ENCODE results near the gene EXD3. TPM values are rescaled to one million over a fixed set of nuclear protein-coding genes. Genes with fewer than 3 reads are reported as not detected.

The EXD3 gene
- total RNA-seq, 1 donor from 2014 or later = 11.3 TPM

DNA sequence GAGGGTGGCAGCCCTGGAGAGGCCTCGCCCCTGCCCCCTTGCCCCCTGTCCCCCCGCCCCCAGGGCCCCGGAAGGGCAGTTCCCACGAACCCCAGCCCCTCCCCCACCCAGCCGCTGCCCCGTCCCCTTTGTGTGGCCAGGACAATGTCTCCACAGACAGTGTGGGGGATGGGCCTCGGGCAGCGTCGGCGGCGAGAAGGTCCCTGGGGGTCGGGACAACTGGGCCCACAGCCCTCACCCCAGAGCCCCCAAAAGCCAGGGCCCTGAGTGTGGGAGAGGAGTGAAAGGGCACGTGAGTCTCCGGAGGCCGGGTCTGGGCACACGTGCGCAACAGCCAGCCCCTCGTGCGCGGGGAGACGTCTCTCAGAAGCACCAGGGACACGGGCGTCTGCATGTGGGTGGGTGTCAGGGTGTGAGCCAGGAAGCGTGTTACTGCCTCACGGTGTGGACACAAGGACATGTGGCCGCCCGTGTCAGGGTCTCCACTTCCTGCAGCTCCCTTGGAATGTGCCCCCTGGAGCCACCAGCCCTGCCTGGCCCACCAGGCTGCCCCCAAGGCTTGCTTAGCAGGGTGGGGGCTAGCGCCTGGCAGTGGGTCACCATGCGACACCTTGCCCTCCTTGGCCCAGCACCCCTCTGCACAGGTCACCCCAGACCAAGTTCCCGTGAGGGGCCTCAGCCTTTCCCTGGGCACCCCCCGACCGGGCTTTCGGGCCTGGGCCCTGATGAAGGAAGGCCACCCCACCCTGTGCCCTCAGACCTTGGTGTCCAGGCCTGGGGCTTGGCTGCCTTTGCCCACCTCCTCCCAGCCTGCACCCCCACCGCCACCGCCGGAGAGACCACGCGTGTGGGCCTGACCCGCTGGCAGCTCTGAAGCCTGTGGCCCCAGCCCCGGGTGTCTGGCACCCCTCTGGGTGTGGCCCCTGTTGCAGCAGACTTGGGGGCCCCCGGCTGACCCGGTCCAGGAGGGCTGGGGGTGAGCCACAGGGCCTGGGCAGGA is 108.1 kb downstream of the EXD3 start:
- no peak for DNase-seq (ENCODE audit: low spot score)
- intact Hi-C loops (cut with DNase I) = no loop called here

DNA sequence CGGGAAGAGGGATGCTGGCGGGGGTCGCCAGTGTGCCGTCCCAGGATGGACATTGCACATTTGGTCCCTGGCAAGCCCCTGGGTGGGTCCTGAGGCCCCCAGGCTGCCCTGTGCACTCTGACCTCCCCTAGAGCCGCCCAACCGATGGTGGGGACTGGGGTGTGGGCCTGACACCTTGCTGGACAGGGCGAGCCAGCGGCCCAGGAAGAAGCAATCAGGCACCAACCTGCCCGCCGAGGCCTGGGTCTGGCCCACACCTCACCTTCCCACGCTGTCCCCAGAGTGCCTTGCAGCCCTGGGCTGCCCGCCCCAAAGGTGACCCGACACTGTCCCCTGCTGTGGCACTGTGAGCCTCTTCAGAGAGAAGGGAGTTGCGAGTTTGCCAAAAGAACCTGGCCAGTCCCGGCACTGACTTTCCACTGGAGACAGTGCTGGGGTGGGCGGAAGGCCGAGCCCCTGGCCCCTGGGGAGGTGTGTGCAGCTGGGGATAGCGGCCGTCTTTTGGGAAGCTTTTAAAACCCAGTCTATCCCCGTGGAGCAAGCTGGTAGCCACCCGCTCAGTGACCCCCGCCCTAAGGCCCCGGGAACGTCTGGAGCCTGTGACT is 108.9 kb downstream of the EXD3 start:
- intact Hi-C loops (cut with DNase I) = no loop called here
- DNase-seq (ENCODE audit: low spot score) = no peak

DNA sequence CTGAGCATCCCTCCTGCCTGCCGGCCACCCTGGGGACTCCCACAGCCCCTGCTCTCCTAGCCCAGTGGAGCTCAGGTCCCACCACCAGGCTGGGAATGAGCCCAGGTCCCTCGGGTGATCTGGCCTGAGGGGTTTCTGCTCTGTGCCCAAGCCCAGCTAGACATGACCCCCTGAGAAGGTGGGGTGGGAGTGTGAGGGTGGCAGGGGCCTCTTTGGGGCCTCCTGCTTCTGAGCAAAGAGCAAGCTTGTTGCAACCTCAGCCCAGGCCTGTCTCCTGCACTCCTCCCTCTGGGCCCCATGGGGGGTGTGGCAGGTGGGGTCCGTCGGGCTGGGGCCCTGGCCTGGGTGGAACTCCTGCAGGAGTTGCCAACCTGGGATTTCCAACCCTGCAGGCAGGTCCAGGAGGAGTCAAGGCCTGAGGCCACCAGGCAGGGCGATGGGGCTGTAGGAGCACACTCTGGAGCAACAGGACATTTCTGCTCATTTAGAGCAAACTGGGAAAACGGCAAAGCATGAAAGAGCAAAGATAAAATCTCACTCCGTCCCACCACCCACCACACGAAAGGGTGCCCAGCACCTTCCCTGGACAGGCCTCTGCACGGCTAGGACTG is 109.5 kb downstream of the EXD3 start:
- DNase-seq (ENCODE audit: low spot score) = no peak
- intact Hi-C loops (cut with DNase I) = no loop called here

DNA sequence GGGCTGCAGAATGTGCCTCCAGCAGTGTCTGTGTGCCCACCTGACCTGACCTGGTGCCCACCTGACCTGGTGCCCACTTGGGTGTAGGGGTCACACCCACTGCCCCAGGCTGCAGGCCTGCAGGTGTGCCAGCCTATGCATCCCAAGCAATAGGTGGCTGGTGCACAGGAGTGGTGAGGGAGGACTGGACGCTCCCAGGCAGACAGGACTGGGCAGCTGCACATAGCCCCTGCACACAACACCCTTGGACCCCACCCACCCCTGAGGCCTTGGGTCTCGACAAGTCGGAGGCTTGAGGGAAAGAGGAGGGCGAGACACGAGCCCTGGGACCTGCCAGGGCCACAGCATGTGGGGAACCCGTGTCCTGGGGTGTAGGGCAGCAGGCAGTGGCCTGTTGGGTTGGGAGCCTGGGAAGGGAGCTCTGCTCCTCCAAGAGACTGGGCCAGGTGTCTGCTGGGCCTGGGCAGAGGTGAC is 110.1 kb downstream of the EXD3 start:
- DNase-seq (ENCODE audit: low spot score) = peak; percentile 73
- intact Hi-C loops (cut with DNase I) = no loop called here

DNA sequence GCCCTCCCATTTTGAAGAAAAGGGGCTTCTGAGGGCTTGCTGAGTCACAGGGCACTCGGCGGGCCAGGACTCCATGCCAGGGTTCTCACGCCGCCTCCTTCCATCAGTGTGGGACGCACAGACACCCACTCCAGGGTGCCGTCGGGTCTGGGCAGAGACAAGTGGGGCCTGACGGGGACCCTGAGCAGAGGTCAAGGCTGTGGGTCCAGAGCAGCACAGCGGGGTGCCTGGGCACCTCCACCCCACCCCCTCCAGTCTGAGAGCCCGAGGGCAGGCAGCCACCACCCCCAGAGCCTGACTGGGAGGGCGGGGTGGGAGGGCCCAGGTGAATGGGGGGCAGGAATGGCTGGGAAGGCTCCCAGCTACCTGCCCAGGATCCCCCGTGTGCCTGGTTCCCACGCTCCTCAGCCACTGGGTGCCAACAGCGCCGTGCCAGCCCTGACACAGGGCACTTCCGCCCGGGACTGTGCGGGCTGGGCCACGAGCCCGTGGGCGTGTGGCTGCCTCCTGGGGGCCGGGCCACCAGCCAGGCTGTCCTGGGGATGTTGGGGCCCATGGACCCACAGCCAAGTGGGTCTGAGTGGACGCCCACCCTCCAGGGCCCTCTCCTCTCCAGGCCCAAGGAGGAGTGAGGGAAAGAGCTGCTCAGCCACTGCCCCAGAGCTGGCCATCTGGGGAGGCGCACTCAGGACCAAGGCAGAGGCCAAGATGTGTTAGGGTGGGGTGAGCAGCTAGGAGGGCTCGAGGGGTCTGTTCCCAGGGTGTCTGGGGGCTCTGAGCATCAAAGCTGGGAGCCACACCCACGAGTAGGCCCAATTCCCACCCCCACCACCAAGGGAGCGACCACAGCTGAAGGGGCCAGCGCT is 110.7 kb downstream of the EXD3 start:
- intact Hi-C loops (cut with DNase I) = no loop called here
- DNase-seq (ENCODE audit: low spot score) = peak; percentile 22

DNA sequence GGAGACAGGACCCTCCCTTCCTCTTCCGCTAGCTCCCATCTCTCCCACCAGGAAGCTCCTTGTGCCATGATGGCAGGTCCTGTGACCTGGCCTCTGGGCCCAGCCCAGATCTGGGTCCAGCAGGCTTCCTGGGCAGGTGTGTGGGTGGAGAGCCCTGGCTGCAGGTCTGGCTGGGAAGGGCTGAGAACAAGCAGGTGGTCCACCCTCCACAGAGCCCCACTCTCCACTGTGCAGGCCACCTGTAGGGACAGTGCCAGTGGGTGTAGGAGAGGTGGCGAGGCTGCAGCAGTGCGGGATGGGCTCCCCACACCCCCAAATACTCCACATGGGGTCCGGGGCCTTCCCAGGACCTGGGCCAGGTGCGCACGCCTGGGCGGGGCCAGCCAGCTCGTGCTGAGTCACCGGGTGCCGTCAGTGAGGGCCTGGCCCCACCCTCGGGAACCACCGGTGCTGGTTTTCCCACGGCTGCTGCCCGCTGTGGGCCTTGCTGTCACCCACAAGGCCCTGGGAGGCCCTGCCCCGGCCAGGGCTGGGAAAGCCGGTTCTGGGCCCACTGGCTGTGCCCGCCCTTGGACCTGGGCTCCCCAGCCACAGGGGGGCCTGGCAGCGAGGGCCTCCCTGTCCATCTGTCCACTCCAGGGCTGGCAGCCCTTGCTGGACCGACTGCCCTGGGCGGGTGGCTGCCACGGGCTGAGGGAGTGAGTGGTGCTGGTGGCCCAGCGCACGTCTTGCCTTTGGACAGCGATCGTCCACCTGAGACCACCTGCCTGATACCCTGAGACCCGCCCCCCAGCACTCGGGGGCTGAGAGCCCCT is 111.6 kb downstream of the EXD3 start:
- DNase-seq (ENCODE audit: low spot score) = no peak
- intact Hi-C loops (cut with DNase I) = no loop called here

DNA sequence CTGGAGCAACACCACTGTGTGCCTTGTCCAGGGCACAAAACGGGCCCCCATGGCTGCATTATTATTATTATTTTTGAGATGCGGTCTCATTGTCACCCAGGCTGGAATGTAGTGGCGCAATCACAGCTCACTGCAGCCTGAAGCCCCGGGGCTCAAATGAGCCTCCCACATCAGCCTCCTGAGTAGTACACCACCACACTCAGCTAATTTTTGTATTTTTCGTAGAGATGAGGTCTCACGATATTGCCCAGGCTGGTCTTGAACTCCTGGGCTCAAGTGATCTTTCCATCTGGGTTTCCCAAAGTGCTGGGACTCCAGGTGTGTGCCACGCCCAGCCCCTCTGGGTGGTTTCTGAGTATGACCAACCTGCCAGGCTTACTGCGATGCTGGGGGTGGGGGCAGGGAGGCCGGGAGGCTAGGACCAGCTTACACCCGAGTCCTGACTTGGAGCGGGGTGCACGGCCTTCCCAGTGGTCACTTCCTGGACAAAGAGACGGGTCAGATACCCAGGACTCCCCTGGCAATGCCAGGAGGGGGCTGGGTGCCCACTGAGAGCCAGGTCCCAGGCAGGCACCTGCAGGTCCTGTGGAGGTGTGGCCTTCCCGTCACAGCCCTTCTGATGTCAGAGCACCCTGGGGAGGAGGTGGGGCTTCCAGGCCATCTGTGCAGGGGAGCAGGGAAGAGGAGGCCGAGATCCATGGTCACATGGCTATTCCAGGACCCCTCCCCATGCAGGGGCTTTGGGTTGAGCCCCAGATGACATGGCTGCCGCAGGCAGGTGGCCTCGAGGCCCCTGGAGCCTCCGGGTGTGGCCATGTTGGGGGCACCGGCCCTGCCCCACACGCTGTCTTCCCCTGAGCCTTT is 112.5 kb downstream of the EXD3 start:
- DNase-seq (ENCODE audit: low spot score) = no peak
- intact Hi-C loops (cut with DNase I) = no loop called here

DNA sequence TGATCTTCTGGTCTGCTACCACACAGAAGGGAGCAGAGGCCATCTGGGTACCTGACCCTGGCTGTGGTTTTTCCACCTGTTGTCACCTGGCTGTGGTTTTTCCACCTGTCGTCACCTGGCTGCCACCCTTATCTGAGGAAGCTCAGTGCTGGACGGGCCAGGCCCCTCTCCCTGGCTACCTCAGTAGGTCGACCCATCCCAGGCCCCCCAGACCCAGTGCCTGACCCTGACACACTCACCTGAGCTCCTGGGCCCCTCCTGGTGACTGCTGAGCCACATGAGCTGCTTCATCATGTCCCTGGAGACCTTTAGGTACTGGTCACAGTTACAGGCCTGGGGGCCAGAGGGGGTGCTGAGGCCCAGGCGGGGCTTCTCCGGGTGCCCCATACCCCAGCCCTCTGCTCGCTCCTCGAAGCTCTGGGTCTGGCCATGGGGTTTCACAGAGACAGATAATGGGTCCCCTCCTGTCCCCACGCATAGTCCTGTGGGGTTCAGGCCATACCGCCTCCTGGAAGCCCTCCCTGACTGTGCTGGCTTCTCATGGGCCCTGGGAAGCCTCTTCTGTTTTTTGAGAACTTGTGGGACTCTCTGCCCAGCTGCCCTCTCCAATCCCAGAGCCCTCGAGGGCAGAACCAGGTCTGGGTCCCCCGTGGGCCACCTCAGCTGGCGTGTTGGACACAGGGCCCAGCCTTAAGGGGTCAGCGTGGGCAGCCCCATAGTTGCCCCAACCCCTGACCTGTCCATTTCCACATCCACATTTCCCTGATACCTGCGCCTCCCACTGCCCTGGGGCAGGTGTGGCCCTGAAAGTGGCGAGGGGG is 113.4 kb downstream of the EXD3 start:
- DNase-seq (ENCODE audit: low spot score) = no peak
- intact Hi-C loops (cut with DNase I) = no loop called here

DNA sequence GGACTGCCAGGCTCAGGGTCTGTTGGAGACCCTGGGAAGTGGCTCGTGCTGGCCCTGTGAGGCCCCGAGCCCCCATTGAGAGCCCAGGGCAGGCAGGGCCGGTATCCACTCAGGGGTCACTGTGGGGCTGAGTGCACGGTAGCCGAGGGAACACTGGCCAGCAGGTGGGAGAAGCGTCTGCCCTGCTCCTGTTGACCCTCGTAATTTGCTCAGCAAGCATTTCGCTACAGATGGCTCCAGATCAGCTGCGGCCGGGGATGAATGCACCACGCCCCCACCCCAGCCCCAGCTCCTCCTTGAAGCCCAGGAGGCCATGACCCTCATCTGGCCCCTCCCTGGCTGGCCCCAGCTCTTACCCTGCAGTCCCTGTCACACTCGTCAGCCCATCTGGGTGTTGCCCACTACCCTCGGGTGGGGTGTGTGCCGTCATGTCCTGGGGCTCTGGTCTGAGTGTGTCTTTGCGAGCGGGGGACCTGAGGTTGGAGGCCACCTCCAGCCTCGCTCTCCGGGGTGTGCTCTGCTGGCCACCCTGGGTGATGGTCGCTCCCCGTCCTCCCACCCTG is 114.8 kb downstream of the EXD3 start:
- intact Hi-C loops (cut with DNase I) = no loop called here
- no peak for DNase-seq (ENCODE audit: low spot score)

DNA sequence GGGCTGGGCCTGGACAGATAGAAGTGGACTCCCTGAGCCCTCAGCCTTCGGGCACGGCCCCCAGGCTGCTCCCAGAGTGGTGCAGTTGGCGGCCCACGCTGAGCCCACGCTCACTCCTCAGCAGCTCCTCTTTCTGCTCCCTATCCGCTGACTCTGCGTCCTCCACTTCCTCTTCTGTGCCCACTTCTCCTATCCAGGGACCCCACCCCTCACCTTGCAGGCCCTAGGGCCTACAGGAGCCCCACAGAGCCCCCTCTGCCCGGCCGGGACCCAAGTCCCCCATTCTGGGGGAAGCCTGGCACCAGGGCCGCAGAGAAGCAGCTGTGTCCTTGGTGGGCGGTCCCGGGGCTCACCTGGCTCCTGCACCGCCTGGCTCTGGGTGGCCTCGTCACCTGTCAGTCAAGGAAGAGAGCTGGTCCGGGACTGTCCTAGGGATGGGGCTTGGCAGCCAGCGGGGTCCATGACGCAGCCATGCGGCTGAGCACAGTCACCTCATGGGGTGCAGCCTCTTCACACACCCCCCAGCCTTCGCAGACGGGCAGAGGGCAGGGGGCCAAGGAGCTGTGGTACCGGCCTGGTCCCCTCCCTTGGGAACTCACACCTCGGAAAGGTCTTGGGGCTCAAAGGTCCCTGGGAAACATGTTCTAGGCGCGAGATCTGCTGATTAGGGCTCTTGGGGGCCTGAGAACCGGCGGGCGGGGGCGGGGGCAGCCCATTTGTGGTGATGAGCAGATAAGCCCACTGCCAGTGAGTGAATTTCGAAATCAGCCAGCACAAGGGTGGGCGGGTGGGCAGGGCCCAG is 115.5 kb downstream of the EXD3 start:
- no peak for DNase-seq (ENCODE audit: low spot score)
- intact Hi-C loops (cut with DNase I) = no loop called here

DNA sequence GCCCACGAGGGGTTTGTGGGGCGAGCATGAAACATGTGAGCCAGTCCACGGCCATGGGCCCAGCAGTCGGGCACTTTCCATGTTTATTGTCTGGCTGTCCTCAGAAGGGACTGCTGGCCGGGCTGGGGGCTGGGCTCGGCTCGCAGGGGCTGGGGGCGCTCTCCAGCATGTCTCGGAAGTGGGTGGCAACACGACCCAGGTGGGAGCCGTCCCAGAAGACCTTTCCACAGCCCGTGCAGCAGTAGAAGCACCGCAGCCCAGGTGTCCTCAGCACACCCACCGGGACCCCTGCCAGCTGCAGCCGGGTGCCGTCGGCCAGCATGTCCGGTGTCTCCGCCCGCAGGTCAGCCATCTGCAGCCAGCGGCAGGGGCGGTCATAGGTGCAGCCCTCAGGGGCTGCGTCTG is 116.1 kb downstream of the EXD3 start:
- intact Hi-C loops (cut with DNase I) = no loop called here
- DNase-seq (ENCODE audit: low spot score) = no peak

DNA sequence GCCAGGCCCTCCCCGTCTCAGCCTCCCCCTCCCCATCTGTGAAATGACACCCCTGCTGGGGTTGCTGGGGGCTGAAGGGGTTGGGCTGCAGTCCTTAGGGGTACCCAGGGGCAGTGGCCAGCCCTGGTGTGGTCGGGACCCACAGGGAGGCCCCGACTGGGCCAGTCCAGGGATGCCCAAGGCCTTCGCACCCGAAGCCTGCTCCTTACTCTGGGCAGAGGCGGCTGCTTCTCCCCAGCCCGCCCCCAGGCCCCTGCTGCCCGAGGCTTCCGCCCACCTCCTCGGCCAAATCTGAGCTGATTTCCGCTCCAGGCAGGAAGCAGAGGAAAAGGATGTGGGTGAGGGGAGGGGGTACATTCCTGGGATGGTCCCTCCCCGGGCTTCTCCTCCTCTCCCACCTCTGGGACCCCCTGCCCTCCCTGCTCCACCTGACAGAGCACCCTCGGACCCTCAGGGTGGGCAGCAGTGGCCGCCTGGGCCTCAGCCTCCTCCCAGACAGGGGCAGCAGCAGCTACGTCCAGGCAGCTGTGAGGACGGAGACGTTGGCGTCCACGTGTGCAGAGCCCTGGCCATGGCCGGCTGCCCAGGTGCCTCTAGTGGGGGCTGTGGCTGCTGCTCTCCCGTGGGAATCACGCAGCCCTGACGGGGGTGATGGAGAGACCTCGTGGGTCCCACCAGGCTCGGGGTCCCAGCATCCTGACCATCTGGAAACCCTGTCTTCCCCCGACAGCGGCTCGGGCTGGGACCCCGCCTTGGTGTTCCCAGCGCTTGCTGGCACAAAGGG is 116.7 kb downstream of the EXD3 start:
- no peak for DNase-seq (ENCODE audit: low spot score)

DNA sequence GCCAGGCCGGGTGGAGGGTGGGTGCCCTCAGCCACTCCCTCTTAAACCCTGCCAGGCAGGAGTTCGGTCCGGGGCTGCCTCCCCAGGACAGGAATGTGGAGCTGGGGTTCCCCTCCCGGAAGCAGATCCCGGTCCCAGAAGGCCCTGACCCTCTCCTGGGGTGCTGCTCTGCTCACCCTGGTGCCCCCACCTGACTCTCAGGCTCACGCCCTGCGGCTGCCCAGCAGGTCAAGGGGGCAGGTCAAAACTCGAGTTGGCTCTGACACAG is 117.2 kb downstream of the EXD3 start:
- no peak for DNase-seq (ENCODE audit: low spot score)
- intact Hi-C loops (cut with DNase I) = no loop called here

More for the DNA sequence above, 116.7 kb downstream of the EXD3 start:
- intact Hi-C loops (cut with DNase I) = no loop called here

DNA sequence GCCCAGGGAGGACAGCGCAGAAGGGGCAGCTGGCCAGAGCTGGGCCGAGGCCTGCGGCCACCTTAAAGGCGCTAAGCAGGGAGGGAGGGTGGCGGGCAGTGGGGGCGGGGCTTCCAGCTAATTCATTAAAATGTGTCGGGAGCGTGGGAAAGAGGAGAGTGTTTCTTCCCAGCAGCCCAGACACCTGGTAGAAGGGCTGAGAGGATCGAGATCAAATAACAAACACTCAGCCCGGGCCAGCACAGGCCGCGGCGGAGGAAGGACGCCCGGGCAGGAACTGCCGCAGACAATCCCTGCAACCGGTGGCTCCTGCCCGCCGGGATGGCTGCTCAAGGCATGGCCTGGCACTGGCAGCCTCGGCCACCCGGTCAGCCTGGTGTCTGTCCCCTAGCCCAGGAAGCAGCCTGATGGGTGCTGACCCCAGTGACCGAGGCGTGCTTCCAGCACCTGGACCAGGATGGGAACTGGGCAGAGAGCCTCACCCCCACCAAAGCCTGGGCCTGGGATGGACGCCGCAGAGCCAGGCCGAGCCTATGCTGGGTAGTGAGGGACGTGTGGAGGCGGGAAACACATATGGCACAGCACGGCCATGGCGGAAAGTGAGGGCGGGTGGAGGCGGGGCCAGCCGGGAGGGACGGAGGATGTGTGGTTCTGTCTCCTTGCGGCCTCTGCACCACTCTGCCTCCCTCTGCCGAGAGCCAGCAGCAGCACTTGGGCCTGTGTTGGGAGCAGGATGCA is 117.7 kb downstream of the EXD3 start:
- DNase-seq (ENCODE audit: low spot score) = peak; percentile 75
- intact Hi-C loops (cut with DNase I) = no loop called here
